ENCODE results near the gene SLC52A3.
"Not testable (repeated sequence)": the region's sequence is repeated elsewhere in the genome, so short reads cannot be mapped to it uniquely, and the experiment has no call there.

Gene SLC52A3

DNA sequence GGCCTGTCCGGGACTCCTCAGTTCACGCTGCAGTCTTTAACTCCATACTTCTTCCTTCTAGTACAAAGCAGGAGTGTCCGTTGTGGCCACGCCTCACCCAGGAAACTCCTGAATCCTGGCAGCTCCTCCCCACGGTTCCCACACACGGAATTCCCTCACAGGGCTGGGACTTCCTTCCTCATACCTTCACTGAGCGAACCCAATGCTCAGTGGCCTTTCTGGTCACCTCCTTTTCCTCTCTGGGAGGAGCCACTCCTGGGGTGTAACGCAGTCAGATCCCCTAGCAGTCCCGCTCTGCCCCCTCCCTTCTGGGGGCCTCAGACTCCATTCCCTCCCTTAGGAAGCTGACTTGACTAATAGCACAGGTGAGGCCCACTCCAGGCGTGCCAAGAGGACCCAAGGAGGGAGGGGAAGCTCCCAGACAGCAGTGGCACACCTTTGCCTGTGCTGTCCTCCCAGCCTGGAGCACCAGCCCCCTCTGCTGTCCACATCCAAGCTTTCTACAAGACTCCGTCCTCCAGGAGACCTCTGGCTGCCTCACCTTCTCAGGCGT is at the start of gene SLC52A3:
SLC52A3 (minus strand) TSS at position 75 of the 553 bp plus-strand sequence. CDS start 2,726 bp downstream, outside the sequence.
- no peak for DNase-seq (ENCODE audit: low read depth in 2 of 2)

GRCh38 chr20:815914-816606 is 47.8 kb upstream of the SLC52A3 start:
- peak; percentile 31 to 47 for DNase-seq (ENCODE audit: low read depth in 2 of 2)

DNA sequence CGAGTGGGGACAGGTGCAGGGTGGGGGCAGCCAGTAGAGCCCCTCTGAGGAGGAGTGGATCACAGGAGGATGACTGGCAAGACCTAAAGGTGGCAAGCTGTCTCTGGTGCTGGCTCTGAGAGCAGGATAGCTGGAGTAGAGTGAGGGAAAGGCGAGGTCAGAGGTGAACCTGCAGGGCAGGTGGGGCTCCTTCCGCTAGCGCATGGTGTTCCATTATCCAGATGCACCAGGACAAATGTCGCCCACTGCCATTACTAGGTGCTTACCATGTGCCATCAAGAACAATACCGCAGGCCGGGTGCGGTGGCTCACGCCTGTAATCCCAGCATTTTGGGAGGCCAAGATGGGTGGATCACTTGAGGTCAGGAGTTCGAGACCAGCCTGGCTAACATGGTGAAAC is 46.9 kb upstream of the SLC52A3 start:
- no peak for DNase-seq (ENCODE audit: low read depth in 2 of 2)

DNA sequence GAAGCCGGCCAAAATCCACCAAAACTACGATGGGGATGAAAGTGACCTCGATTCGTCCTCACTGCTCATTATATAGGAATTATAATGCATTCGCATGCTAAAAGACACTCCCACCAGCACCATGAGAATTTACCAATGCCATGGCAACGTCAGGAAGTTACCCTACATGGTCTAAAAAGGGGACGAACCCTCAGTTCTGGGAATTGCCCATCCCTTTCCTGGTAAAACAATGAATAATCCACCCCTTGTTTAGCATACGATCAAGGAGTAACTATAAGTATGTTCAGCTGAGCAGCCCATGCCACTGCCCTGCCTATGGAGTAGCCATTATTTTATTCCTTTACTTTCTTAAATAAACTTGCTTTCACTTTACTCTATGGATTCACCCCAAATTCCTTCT is 45.1 kb upstream of the SLC52A3 start:
- no peak for DNase-seq (ENCODE audit: low read depth in 2 of 2)

DNA sequence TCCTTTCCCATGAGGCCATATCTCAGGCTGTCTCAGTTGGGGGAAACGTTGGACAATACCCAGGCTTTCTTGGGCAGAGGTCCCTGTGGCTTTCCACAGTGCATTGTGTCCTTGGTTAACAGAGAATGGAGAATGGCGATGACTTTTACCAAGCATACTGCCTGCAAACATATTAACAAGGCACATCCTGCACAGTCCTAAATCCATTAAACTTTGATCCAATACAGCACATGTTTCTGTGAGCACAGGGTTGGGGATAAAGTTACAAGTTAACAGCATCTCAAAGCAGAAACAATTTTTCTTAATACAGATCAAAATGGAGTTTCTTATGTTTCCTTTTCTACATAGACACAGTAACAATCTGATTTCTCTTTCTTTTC is 44.1 kb upstream of the SLC52A3 start:
- not testable (repeated sequence) for DNase-seq (ENCODE audit: low read depth in 2 of 2)

- DNase-seq (ENCODE audit: low read depth in 2 of 2): not testable (repeated sequence)
Observed at GRCh38 chr20:811776-812434, 43.6 kb upstream of the SLC52A3 start.

GRCh38 chr20:805713-806112 is 37.4 kb upstream of the SLC52A3 start:
- DNase-seq (ENCODE audit: low read depth in 2 of 2): no peak

DNA sequence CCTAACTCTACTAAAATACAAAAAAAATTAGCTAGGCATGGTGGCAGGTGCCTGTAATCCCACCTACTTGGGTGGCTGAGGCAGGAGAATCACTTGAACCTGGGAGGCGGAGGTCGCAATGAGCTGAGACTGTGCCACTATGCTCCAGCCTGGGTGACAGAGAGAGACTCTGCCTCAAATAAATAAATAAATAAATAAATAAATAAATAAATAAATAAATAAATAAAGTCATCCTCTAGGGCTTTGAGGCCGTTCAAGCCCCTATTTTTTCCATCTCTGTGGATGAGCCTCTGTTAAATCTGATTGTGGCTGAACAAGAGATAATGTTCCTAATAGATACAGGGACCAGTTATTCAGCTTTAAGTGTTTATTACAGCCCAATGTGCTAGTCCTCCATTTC is 33.4 kb upstream of the SLC52A3 start:
- DNase-seq (ENCODE audit: low read depth in 2 of 2): no peak

DNA sequence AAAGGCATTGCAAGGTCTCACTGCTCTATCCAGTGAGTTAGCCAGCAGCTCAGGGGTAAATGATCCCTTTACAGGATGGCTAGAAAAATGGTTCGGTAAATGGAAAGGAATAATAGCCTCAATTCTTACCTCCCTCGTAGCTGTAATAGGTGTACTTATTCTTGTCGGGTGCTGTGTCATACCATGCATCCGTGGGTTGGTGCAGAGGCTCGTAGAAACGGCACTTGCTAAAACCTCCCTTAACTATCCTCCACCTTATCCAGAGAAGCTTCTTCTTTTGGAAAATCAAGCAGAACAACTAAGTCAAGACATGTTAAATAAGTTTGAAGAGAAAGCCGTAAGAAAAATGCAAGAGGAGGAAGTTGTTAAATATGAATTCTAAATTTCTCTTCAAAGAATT is 31.7 kb upstream of the SLC52A3 start:
- not testable (repeated sequence) for DNase-seq (ENCODE audit: low read depth in 2 of 2)

- not testable (repeated sequence) for DNase-seq (ENCODE audit: low read depth in 2 of 2)
Observed at GRCh38 chr20:798746-799145, 30.4 kb upstream of the SLC52A3 start.

DNA sequence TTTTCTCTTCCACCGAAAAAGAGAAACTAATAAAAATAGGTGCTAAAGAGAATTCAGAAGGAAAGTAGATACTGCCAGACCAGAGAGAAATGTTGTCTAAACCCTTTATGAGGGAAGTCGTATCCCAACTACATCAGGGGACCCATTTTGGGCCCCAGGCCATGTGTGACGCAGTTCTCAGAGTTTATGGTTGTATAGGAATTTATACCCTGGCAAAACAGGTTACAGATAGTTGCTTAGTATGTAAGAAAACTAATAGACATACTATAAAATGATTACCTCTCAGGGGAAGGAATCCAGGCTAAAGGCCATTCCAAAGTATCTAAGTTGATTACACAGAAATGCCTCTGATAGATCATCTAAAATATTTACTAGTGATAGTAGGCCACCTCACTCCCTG is 28.6 kb upstream of the SLC52A3 start:
- DNase-seq (ENCODE audit: low read depth in 2 of 2): no peak

DNA sequence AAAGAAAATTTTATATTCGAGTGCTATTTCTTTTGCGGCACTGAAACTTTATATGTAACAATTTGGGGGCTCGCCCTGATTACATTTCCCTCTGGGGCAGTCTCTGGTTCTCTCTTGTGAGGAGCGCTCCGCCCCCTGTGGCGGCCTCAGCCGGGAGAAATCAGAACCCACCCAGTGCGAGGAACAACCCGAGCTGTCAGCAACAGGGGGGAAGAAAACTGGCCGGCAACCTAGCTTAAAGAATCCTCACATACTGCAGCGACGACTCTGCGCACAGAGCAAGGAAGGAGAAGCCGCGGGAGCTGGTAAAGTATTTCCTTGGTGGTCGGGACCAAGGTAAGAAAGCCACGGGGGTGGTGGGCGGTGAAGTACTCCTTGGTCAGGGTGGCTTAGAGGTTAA is 23.9 kb upstream of the SLC52A3 start:
- no peak for DNase-seq (ENCODE audit: low read depth in 2 of 2)

DNA sequence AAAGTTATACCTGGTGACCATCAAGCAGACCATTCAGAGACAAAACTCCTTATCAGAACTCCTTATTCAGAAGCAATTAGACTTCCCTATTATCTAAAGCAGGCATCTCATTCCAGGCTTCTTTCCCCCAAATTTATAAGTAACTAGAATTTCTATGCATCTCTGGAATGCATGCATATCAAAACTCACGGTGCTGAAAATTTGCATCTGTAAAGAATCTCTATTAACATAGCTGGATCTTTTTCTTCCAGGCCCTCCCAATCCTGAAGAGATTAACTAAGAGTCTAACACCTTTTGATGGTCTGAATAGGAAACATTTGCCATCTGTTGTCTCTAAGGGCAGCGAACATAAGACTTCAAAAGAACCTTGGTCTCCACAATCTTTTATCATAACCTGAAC is 22.8 kb upstream of the SLC52A3 start:
- DNase-seq (ENCODE audit: low read depth in 2 of 2): no peak

DNA sequence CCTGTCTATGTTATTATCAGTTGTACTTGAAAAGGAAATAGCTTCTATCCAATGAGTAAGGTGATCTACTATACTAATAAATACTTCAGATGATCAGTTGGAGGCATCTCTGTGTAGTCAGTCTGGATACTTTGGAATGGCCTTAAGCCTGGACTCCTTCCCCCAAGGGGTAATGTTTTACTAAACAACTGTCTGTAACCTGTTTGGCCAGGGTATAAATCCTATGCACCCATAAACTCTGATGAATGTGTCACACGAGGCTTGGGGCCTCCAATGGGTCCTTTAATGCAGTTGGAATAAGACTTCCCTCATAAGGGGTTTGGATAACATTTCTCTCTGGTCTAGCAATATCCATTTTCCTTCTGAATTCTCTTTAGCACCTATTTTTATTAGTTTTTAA is 19.5 kb upstream of the SLC52A3 start:
- no peak for DNase-seq (ENCODE audit: low read depth in 2 of 2)

- no peak for DNase-seq (ENCODE audit: low read depth in 2 of 2)
Observed at GRCh38 chr20:779771-780170, 11.5 kb upstream of the SLC52A3 start.

DNA sequence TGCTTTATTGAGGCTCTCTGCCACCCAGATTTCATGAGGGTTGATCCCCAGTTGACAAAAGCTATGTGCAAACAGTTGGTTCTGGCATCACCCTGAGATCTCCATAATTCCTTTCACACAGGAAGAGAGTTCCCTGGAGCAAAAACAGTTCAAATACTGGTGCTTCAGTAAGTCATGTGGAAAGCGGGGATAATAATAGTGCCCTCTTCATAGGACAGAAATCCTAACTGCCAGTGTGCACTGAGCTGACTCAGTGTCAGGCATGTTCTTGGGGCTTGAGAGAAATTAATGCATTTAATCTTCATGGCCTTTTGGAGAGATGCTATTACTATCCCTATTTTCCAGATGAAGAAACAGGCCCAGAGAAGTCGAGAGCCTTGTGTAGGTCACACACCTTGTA is 7.9 kb upstream of the SLC52A3 start:
- DNase-seq (ENCODE audit: low read depth in 2 of 2): no peak

GRCh38 chr20:775679-776135 is 7.4 kb upstream of the SLC52A3 start:
- DNase-seq (ENCODE audit: low read depth in 2 of 2): no peak

- DNase-seq (ENCODE audit: low read depth in 2 of 2): no peak
Observed at GRCh38 chr20:774660-775057, 6.4 kb upstream of the SLC52A3 start.

DNA sequence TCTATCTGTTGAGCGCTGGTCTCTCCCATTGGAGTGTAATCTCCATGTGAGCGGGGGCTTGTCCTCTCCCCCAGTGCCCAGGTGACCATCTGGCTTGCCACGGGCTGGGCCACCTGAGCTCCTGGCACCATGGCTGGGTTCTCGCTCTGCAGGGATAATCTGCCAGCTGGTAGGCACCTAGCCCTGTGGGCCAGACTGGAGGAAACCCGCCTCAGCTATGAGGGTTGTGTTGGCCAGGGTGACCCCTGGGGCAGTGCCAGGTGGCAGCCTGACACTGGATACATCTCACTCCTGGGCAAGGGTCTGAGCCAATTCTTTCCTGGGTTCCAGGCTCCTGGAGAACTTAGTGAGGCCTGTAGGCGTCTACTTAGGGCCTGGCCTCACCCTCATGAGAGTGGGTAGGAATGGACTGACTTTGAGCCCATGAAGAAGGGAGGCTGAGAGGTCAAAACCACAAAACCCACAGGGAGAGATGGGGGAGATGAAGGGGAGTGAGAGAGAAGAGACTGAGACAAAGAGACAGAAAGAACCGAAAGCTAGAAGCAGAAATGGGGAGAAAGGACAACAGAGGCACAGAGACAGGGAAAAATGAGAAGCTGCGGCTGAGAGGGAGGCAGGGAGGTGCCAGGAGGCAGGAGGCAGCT is 5.8 kb upstream of the SLC52A3 start:
- DNase-seq (ENCODE audit: low read depth in 2 of 2): no peak

GRCh38 chr20:772806-773205 is 4.5 kb upstream of the SLC52A3 start:
- DNase-seq (ENCODE audit: low read depth in 2 of 2): no peak

DNA sequence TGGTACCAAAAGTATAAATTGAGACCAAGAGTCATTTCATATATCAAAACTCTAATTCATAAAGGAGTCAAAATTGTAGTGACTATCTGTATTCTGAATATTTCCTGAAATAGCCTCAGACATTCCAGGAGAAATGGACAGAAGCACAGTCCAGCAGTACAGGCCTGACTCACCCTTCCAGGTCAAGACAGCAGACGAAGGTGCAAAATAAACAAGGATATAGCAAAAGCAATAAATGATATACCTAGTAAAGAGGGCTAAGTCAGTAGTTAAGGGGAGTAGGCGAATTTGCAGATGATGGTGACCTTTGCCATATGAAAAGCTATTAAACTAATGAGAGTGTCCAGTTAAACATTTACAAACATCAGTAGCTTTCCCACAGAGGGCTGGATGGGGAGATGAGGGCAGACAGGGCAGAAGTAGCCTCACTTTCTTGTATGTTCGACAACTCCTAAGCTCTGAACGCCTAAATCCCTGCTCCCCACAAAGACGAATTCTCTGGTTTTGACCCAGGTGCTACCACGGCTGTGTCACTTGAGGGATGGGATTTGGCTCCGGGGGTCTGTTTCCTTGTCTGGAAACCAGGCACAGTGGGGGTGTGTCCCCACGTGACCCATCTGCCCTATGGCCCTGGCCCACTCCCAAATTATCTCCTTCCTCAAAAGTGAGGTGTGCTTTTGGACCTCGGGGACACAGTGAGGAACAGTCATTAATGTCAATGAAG is 3.6 kb upstream of the SLC52A3 start:
- no peak for DNase-seq (ENCODE audit: low read depth in 2 of 2)

DNA sequence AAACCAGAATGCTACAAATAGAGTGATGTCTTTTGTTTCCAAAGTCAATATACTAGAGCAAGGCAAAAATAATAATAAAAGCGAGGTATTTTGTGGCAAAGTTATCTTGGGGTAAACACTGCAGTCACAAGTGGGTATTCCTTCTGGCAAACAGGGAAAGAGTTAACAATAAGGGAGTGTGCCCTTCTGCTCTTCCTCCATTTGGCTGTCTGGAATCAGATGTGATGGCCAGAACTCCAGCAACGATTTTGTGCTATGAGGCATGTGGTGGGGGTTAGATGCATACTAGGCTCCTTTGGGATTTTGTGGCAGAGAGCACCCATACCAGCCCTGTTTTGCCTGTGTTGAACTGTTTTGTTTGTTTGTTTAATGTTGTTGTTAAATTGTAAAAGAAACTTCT is 2.4 kb upstream of the SLC52A3 start:
- DNase-seq (ENCODE audit: low read depth in 2 of 2): no peak

All from stimulated activated CD4-positive, alpha-beta T cell treated with anti-CD3 and anti-CD28 coated beads, Interleukin-12 subunit alpha, Interleukin-12 subunit beta, amount 100 ng/mL, for 24 hours (primary cell).